Kidney tubule cell (primary cell): ENCODE measurements around the gene MARCHF3.
"Not testable (repeated sequence)": the region's sequence is repeated elsewhere in the genome, so short reads cannot be mapped to it uniquely, and the experiment has no call there.

Experiments
- DNase-seq: peaks from one replicate; pipeline ENCODE4 v3.0.0-alpha.2; 2018; ENCODE audit warnings: low spot score

Gene MARCHF3

DNA sequence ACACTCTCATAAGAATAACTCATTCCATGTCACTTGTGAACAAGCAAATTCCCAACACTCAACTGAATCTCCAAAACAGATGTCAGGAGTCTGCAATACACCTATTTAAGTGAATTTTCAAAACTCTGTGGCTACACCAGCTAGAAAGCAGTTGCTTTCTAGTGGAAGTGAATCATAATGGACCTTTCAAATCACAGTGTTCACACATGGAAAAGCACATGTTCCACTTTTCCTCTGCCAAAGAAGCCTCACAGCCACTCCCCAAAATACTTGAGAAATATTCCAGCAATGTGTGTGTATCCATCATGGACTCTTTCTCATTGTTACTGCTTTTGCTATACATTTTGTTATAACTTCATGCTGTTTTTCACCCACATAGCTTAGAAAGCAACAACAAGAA, 17.4 kb downstream of the MARCHF3 start:
- peak; percentile 34 for DNase-seq

DNA sequence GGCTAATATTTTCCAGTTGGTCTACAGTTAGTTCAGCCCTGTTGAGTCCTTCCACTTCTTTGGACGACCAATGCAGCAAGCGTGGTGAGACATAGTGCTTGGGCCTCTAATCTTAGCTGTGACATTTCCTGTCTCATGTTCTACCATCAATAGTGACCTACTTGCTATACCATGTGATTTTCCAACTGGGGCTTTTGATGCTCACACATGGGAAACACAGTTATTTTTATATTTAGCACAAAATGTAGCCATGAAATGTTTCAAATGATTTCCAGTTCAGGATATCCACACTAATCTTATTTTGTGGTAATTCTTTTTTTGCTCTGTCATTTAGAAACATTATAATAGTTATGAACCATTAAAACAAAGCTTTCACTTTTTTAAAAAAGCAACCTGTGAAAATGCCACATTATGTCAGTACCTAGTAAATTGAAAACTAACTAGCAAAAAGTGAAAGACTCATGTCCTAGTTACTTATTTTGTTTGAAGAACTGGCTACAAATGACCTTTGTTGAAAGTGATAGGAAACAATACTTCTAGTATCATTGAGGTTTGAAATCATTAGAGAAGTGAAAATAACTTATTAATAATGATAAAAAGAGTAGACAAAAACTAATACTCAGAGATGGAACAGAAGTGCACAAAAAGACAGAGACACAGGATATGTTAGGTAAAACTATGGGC, 18.3 kb downstream of the MARCHF3 start:
- DNase-seq: peak; percentile 26

DNA sequence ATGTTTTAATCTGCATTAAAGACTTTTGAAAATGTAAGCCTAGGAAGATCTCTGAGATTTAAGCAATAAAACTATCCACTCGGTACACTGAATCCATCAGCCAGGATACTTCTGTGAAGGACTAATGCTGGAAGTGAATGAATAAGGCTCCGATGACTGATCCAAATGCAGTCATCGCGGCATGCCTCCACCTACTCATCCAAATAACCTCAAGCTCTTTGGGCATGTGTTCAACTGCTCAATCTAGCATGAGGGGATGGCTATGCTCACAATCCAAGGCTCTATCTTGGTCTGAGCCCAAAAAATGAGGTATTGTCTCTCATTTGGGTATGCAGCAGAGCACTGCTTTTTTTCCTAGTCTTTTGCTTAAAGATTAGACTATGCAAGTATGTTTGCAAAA, 19.2 kb downstream of the MARCHF3 start:
- peak; percentile 89 for DNase-seq

DNA sequence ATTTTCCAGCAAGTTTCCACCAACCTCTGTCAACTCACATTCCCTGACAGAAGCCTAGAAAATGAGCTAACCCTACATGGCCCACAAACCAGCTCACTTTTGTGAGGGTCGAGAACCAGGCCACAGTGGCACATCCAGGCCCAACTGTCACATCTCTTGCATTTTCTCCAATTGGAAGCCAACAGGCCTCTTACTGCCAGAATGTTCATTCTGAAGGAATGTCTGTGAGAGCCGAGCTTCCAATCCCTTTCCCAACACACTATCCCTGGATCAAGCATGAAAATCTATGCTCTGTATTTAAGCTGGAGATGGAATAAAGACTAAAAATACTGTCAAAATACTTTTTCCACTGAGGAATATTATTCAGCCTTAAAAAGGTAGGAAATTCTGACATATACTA, 20.0 kb downstream of the MARCHF3 start:
- no peak for DNase-seq

DNA sequence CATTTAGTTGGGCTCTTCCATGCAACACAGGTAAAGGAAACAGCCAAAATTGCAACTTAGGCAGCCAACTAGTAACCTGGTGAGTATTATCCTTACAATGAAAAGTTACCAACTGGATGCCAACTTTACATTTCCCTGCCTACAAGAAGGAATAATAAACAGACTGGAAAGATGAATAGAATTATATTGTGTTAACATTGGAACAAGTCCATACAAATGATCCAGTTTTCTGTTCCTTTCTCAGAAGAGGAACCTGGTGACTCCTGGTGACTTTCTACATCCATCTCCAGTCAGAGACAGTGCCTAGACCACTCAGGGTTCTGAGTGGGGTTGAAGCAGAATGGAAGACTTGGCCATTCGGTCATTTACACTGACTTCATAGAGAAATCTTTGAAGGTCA, 20.6 kb downstream of the MARCHF3 start:
- no peak for DNase-seq

DNA sequence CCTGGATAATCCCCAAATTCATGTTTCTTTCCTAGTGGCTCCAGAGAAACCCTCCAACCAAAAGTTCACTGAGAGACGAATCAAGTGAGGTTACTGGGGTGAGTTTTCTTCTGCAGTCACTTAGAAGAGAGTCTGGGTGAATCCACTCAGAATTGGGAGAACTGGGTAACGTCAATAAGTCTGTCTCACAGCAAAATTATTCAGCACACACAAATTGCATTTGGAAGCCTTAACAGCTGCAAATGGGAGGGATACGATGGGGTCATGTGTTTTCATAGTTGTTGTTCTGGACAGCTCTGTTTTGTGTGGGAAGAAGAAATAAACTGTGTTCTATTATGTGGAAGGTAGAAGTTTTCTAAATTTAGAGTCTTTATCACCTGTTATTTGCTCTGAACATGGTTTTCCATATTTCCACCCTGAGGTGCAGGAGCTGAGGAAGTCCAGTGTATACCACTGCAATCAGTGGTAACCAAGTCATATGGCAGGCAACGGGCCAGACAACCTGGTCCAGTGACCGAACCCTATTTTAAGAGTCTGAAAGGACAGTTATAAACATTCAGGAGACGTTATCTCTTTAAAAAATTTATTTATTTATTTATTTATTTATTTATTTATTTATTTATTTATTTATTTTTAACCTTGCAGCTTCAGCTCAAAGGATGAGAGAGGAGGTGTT, 21.9 kb downstream of the MARCHF3 start:
- no peak for DNase-seq

DNA sequence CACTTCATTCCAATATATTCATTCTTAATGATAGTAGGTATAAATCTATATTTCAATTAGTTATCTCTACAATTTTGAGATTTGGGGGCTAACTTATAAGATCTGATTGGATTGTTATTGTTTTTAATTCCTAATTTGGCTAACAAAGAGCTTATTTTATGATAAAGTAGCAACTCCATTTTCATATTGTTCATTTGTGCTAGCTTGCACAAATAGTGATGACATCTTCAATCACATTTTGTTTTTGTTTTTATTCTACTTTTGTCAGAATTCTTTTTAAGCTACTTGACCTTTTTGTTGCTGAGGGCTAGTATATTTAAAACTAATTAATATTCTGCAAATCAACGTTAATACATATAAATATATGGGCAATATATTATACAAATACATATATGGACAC, 22.8 kb downstream of the MARCHF3 start:
- DNase-seq: no peak

DNA sequence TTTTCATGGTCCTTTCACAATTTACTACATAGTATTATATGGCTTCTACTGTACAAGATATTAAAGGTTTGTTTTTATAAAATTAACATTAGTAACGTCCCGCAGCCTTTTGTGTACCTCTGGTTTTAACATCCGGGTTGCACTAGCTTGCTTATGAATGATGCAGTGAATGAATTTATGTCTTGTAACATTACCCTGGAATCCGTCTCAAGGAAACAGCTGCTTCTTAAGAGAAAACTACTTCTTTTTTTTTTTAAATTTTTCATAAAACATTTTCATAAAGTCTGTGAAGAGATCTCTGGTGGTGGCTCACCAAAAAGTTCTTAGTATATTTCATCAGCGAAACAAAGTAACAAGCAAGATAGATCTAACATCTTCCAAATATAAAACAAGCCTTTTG, 23.6 kb downstream of the MARCHF3 start:
- DNase-seq: no peak

DNA sequence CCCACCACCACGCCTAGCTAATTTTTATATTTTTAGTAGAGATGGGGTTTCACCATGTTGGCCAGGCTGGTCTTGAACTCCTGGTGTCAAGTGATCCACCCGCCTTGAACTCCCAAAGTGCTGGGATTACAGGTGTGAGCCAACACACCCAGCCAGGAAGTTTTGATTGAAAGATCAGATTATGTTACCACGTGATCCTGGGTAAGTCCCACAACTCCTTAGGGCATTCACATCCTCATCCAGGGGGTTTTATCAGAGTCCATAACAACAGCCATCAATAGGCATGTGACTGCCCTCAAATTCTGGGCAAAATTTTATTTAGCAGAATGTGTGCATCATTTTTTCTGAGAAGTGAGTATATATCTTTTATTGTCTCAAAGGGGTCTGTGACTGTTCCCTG, 25.1 kb downstream of the MARCHF3 start:
- not testable (repeated sequence) for DNase-seq

DNA sequence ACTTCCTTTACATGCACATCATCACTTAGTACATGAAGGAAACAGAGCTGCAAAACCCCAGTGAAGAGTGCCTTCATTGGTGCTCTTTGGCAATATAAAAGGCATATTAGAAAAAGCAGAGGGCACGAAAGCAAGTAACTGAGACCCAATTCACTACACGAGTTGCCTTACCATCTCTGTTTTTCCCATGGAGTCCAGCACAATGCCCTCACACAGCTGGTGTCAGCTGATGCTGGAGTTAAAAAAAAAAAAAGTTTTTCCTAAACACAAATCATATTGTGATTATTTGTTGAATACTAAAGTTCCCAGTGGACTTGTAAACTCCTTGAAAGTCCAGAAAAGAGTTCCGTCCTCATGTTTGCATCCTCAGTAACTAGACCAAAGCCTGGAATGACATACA, 25.6 kb downstream of the MARCHF3 start:
- no peak for DNase-seq

DNA sequence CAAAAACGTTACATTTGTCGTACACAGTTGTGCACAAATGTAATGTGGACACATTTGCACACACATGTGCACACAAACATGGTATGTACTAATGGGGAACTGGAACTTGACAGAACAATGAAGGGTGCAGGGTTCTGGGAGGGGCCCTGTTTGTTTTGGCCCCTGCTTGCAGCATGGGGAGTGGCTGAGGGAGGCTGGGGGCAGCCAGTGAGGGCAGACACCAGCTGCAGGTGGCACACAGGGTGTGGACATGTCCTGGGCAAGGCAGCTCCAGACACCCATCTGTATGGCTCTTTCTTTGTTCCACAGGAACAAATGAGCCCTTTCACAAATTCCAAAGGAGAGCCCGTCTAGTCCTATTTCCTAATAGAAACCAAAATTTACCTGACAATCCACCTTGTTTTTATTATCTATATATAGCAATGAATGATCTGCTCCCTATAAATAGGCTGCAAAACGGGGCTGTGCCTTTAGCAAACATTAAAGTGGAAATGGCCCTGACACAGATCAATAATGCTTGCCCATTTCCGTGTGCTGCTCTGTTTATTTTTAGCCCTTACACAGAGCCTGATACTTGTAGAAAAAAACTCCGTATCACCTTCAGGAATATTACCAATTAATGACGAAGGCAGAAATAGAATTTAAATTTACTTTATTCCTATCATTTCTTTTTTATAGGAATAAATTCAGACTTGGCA, 26.4 kb downstream of the MARCHF3 start:
- DNase-seq: no peak

DNA sequence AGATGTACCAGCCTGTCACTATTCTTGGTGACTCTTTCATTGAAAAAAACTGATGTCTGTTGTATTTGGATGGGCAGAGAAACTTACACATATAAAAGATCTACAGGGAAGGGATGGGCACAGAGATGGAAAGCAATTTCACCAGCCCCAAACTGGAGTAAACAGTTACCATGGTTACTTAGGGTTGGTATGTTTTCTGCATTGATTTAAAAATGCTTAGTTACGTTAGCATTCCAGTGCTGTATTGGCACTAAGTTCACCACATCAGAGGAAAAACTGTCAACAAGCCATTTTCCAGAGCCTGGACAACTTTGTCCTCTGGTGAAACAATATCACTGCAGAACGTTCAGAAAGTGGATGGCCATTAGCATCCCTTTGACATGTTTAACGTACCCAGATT, 28.0 kb downstream of the MARCHF3 start:
- DNase-seq: no peak

DNA sequence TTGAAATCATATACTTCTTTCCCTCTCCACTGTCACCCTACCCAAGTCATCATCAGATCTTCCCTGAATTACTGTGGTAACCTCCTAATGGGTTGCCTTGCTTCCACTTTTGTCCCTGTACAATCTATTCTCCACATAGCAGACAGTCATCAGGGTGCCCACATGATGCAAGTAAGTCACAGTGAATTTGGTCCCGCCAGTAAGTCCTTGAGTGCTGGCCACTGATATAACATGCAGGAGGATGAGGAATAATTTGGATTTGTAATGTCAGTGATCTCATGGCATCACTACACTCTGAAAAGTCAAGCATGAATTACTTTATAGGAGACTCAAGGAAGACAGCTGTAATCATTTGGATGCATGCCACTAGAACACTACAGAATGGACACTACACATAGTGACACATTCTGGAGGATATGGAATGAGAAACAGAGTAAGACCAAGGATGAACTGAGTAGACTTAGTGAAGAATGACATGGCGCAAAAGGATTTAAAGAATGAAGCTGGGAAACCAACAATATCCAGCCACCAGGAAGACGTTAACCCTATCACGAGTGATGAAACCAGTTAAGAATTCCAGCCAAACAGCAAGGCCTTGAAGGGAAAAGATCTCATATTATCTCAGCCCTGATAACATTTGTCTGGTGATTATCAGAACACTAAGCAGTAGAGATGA, 28.6 kb downstream of the MARCHF3 start:
- peak; percentile 96 for DNase-seq

DNA sequence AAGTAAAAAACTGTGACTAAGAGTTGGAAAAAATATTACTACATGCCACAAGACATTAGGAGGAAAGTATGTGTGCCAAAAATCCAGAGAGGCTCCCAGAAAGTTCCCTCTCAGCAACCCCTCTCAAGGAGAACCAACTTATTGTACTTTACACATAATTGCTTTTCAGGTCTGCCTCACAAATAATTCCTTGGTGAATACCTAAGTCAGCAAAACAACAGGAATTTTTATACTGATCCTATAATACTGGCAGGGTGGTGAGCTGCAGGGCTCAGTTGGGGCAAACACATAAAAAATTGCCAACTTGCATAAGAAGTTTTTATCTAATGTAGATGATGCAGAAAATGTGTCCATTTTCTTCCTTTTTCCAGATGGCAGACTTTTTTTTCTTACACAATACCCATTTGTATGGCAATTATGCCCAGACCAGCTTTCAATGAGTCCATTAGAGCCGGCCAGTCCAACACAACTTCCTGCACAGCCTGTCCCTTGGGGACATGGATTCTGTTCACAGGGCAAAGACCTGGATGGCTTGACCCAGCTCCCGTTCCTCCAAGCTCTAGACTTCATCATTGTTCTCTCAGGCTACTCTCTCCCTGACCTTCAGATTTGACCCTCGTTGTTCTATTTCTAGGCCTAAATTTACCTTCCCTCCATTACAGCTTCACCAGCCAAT, 31.3 kb downstream of the MARCHF3 start:
- no peak for DNase-seq

DNA sequence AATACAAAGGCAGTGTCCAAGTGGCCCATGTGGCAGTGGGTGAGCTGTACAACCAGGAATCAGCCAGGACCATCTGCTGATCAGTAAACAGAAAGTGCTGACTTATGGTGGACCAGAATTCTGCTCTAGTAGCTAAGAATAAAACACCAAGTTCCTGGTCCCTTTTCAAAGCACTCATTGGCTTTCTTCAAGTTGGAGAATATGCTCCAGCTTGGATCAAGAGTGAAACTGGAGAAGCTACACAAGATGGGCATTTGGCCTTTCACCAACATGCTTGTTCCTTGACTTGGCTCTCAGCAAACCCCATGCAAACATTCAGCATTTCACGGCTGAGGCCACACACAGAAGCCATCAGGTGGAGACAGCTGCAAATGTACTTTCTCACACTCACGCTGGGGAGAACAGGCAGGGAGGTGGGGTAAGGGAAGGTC, 32.1 kb downstream of the MARCHF3 start:
- DNase-seq: no peak

DNA sequence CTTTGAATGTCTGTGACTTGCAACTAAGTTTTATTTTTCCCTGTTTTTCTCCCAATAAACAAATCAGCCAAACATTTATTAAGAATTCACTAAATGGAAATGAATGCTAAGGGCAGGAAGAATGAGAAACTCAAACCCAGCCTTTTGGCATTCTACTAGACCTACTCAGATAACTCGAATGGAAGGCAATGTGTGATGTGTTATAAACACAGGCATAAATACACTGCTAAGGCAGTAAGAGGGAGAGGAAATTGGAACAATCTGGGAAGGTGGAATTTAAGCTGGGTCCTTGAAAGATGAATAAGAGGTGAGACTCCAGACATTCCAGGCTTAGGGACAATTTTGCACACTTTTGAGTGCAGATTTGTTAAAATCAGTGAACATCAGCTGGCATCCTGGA, 34.7 kb downstream of the MARCHF3 start:
- DNase-seq: no peak

DNA sequence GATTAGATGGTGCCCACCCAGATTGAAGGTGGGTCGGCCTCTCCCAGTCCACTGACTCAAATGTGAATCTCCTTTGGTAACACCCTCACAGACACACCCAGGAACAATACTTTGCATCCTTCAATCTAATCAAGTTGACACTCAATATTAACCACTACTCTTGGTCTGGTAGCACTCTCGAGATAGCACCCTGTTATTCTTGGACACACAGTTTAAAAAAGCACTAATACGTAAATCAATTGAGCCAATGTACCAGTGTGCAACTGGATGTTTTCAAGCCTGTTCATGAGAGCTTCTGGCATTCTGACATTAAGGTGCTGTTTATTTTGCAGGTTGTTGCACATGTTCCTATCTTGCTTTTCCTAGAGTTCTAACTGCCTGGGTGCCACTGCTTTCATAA, 35.3 kb downstream of the MARCHF3 start:
- DNase-seq: no peak

DNA sequence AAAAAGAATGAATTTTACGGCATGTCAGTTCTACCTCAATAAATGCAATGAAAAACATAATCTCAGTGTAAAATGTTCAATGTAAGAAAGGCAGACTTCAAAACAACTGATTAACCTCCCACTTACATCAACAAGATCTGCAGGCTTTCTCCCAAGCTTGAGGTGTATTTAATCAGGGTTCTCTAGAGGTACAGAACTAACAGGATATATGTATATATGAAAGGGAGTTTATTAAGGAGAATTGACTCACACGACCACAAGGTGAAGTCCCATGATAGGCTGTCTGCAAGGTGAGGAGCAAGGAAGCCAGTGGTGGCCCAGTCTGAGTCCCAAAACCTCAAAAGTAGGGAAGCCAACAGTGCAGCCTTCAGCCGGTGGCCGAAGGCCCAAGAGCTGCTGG, 35.9 kb downstream of the MARCHF3 start:
- no peak for DNase-seq

DNA sequence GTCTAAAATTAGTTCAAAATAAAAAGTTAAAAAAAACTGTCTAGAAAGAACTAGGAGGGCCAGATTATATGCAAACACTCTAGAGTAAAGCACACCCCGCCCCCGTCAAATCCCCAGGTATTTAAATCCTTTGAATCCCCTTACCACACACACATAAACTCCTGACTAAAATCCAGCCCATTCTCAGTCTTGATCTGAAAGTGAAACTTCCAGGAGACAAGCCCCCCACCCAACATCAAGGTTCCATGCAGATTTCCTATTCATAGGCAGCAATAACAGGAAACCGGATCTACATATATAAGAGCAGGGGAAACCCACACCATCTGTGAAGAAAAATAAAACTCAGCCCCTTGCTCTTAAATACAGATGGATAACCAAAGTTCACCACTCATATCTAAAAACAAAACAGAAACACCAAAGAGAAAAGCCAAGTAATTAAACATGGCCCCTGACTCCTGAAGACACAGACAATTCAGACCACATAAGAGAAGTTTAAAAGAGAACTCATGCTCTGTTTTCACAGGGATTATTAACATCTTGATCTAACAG, 42.3 kb downstream of the MARCHF3 start:
- DNase-seq: no peak

DNA sequence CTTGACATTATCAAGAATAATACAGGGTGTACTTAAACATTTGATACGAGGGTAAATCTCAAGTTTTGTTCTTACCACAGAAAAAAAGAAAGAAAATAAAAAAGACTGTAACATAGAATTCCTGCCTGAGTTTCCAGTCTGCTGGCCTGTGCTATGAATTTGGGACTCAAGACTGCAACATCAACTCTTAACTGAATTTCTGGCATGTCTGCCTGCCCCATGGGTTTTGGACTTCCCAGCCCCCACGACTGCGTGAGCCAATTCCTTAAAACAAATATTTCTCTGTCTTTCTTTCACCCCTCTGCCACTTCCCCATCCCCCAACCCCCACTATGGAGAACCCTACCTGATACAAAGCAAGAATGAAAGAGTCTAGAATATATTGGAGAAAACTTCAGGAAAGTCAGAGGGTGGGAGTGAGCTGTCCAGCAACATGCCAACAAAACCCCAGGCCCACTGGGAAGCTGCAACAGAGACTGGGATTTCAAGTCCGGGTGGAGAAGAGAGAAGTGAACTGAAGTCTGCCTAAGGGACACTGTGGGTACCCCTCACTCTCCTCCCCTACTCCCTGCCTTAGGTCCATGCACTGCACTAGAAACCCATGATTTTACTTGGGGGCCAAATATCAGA, 43.0 kb downstream of the MARCHF3 start:
- DNase-seq: no peak

DNA sequence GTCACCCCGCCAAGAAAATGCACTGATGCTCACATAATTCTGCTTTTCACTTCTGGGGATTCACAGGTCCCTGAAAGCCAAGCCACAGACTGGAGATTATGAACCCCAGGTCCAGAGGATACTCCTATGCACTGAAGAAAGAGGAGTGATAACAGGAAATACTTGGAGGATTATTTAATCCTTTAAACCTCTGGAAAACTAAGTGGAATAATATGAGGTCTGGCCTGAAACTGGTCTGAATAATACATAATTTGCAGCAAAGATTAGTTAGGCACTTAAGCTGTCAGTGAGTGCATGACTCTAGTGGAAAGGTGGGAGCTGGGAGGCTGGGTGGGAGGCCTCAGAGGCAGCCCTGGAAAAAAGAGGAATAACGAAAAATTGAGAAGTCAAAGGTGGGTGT, 45.7 kb downstream of the MARCHF3 start:
- no peak for DNase-seq

DNA sequence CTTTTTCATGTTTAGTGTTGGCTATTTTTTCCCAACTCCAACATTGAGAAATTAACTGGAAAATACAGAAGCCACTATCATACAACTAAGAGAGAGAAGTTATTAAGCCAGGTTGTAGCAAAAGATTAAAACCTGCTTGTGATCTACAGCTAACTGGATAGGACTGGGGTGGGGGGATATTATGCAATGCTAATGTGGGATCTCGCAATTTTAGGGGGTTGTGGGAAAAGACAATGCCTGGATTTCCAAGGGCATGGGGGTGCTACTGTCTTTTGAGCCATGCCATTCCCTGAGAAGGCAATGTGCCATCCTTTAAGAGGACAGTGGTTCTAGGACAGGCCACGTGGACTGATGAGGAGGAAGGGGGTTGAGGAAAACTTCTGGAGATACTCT, 46.5 kb downstream of the MARCHF3 start:
- DNase-seq: no peak
